Neuron (in vitro differentiated cells): Measurements from ENCODE around the gene LRP1B.

ENCODE experiments used
- H2AFZ ChIP-seq: one replicate; pipeline ENCODE4 v1.6.1; 2013; ENCODE audit warnings: low read depth, mild to moderate bottlenecking, inconsistent platforms, low read length, moderate library complexity
- H3K27me3 ChIP-seq: one replicate; pipeline ENCODE4 v1.6.1; 2013; ENCODE audit warnings: low read length; ENCODE audit not compliant: insufficient read depth
- H3K36me3 ChIP-seq: one replicate; pipeline ENCODE4 v1.6.1; 2013; ENCODE audit warnings: low read length; ENCODE audit not compliant: insufficient read depth
- H3K4me1 ChIP-seq: one replicate; pipeline ENCODE4 v1.6.1; 2013; ENCODE audit warnings: low read length; ENCODE audit not compliant: insufficient read depth
- H3K4me3 ChIP-seq: 2 replicates; pipeline ENCODE4 v1.5.1; 2013; ENCODE audit warnings: mild to moderate bottlenecking, low read length, moderate library complexity
- H3K9me3 ChIP-seq: one replicate; pipeline ENCODE4 v1.6.1; 2013; ENCODE audit warnings: low read length

The LRP1B gene

GRCh38 chr2:140711867-140712266 lies 1418.9 kb downstream of the LRP1B start:
- Histone ChIP-seq H2AFZ (no peak overlapping the region), H3K27me3 (no peaks in the 10 kb centered on the region), H3K4me1 (no peaks in the 10 kb centered on the region), H3K36me3 (no peaks in the 10 kb centered on the region), H3K4me3 (no peak overlapping the region), H3K9me3 (no peaks in the 10 kb centered on the region)

- H3K27me3 ChIP-seq: no peaks in the 10 kb centered on the region
- no peak overlapping the region for H2AFZ ChIP-seq
- no peaks in the 10 kb centered on the region for H3K36me3 ChIP-seq
- H3K4me3 ChIP-seq: no peak overlapping the region
- no peaks in the 10 kb centered on the region for H3K9me3 ChIP-seq
- no peaks in the 10 kb centered on the region for H3K4me1 ChIP-seq
Measured at GRCh38 chr2:140701726-140702125, 1429.1 kb downstream of the LRP1B start.

GRCh38 chr2:140698636-140699035 lies 1432.2 kb downstream of the LRP1B start:
- H3K4me3 ChIP-seq: no peak overlapping the region
- no peaks in the 10 kb centered on the region for H3K36me3 ChIP-seq
- H3K27me3 ChIP-seq: no peaks in the 10 kb centered on the region
- H3K9me3 ChIP-seq: no peaks in the 10 kb centered on the region
- no peaks in the 10 kb centered on the region for H3K4me1 ChIP-seq
- H2AFZ ChIP-seq: no peak overlapping the region

DNA sequence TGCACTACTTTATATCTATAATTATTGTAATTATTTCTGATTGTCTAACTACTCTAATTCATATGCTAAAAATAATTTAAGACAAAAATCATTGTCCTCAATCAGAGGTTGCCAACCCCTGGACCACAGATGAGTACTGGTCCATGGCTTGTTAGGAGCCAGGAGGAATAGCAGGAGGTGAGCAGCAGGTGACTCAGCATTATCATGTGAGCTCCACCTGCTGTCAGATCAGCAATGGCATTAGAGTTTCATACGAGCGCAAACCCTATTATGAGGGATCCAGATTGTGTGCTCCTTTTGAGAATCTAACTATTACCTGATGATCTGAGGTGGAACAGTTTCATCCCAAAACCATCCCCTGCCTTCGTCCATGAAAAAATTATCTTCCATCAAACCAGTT lies 1434.4 kb downstream of the LRP1B start:
- Histone ChIP-seq H3K36me3 (no peaks in the 10 kb centered on the region), H3K4me1 (no peaks in the 10 kb centered on the region), H3K4me3 (no peak overlapping the region), H2AFZ (no peak overlapping the region), H3K27me3 (no peaks in the 10 kb centered on the region), H3K9me3 (no peaks in the 10 kb centered on the region)

- Histone ChIP-seq H3K4me1 (no peaks in the 10 kb centered on the region), H3K36me3 (no peaks in the 10 kb centered on the region), H3K27me3 (no peaks in the 10 kb centered on the region), H2AFZ (no peak overlapping the region), H3K4me3 (no peak overlapping the region), H3K9me3 (no peaks in the 10 kb centered on the region)
Measured at GRCh38 chr2:140695155-140695554, 1435.7 kb downstream of the LRP1B start.

- H3K36me3 ChIP-seq: no peaks in the 10 kb centered on the region
- no peaks in the 10 kb centered on the region for H3K4me1 ChIP-seq
- no peak overlapping the region for H3K4me3 ChIP-seq
- no peak overlapping the region for H2AFZ ChIP-seq
- H3K27me3 ChIP-seq: no peaks in the 10 kb centered on the region
- H3K9me3 ChIP-seq: no peaks in the 10 kb centered on the region
Measured at GRCh38 chr2:140687825-140688224, 1443.0 kb downstream of the LRP1B start.

- H3K27me3 ChIP-seq: no peaks in the 10 kb centered on the region
- H3K4me3 ChIP-seq: no peak overlapping the region
- no peaks in the 10 kb centered on the region for H3K9me3 ChIP-seq
- H3K4me1 ChIP-seq: no peaks in the 10 kb centered on the region
- H2AFZ ChIP-seq: no peak overlapping the region
- H3K36me3 ChIP-seq: no peaks in the 10 kb centered on the region
Measured at GRCh38 chr2:140683658-140684057, 1447.2 kb downstream of the LRP1B start.

DNA sequence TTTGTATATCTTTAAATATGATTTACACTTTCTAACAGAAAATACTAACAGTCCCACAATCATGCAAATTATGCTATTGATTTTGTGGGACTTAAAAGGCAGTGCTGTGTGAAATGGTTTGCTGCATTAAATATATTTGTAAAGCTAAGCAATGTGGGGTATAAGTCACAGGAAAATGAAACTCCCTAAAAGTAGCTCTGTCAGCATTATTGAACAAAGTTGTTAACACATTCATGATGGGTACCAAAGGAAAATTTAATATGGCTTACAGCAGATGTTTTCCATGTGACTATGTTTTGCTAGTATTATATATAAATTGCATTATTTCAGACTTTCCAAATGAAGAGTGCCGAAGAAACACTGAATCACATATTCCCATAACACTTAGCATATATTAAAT lies 1450.0 kb downstream of the LRP1B start:
- no peaks in the 10 kb centered on the region for H3K9me3 ChIP-seq
- no peak overlapping the region for H2AFZ ChIP-seq
- no peaks in the 10 kb centered on the region for H3K27me3 ChIP-seq
- no peak overlapping the region for H3K4me3 ChIP-seq
- no peaks in the 10 kb centered on the region for H3K4me1 ChIP-seq
- H3K36me3 ChIP-seq: no peaks in the 10 kb centered on the region

- H3K4me1 ChIP-seq: no peaks in the 10 kb centered on the region
- H3K9me3 ChIP-seq: no peaks in the 10 kb centered on the region
- H3K36me3 ChIP-seq: no peaks in the 10 kb centered on the region
- no peaks in the 10 kb centered on the region for H3K27me3 ChIP-seq
- no peak overlapping the region for H3K4me3 ChIP-seq
- H2AFZ ChIP-seq: no peak overlapping the region
Measured at GRCh38 chr2:140679752-140680151, 1451.1 kb downstream of the LRP1B start.

GRCh38 chr2:140669911-140670310 lies 1460.9 kb downstream of the LRP1B start:
- Histone ChIP-seq H3K4me1 (peaks cover 2% of the 10 kb centered on the region), H3K36me3 (no peaks in the 10 kb centered on the region), H3K9me3 (no peaks in the 10 kb centered on the region), H2AFZ (no peak overlapping the region), H3K4me3 (no peak overlapping the region), H3K27me3 (no peaks in the 10 kb centered on the region)

DNA sequence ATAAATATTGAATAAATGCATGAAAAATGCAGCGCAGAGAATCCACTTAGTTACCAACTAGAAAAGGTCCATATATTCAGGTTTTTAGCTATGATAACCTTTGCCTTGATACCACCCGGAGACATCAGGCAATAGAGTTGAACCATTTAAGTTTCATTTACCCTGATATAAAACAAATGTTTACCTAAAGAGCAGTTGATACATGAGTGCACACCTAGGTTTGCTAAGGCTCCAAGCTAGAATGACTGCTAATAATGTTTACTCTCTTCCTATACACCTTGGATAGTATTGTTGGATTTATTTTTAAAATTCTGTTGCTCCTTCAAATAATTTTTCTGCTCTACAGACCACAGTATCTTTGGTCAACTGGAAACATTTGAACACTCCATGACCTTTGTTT lies 1463.6 kb downstream of the LRP1B start:
- Histone ChIP-seq H3K9me3 (no peaks in the 10 kb centered on the region), H3K4me3 (no peak overlapping the region), H3K4me1 (peaks cover 2% of the 10 kb centered on the region), H3K36me3 (no peaks in the 10 kb centered on the region), H3K27me3 (no peaks in the 10 kb centered on the region), H2AFZ (no peak overlapping the region)

DNA sequence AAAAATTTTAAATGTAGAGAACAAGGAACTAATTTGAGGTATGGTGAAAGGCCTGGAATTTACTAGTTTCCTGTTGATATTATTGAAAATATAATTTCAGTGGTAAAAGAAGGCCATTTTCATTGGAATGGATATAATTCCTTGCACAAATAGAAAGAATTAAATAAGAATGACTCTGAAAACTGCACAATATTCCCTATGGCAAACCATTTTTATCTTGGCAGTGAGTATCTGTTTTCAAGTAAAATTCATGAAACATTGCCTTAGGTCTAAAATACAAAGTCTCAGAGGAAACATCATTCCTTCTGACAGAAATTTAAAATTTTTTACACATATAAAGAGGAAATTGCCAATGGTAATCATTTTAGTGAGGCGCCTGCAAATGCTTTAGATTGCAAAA lies 1468.3 kb downstream of the LRP1B start:
- Histone ChIP-seq H3K4me3 (no peak overlapping the region), H3K36me3 (no peaks in the 10 kb centered on the region), H3K27me3 (no peaks in the 10 kb centered on the region), H2AFZ (no peak overlapping the region), H3K4me1 (peaks cover 2% of the 10 kb centered on the region), H3K9me3 (no peaks in the 10 kb centered on the region)

DNA sequence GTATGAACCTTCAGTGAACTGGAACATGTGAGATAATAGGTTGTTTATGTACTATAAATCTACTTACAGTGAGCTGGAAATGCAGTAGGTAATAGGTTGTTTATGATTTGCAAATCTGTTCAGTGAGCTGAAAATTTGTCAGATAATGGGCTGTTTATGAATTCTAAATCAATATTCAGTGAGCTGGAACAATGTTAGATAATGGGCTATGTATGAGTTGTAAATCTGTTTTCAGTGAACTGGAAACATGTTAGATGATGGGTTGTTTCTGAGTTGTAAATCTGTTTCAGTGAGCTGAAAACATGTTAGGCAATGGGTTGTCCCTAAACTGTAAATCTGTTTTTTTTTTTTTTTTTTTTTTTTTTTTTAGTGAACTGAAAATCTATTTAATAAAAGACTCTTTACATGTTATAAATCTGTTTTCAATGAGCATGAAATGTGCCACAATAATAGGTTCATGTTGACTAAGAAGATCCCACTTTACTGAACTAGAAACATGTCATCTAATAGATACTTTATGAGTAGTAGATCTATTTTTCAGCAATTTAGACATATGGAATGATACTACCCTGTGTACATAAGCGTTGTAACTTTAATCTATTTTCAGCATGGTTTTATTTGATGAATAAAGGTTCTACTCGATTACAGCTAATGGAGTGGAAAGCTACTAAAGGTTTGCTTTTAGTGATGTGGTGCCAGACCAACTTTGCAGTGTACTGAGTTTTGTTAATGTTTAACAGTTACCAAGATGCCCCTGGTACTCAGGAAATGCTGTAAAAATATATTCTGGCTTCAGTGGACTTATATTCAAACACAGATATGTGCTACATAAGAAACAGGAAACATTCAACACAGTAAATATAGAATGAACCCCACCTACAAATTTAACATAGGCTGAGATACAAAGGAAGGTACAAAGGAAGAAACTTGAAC lies 1471.8 kb downstream of the LRP1B start:
- no peak overlapping the region for H3K4me3 ChIP-seq
- no peak overlapping the region for H2AFZ ChIP-seq
- H3K27me3 ChIP-seq: no peaks in the 10 kb centered on the region
- H3K9me3 ChIP-seq: no peaks in the 10 kb centered on the region
- H3K36me3 ChIP-seq: no peaks in the 10 kb centered on the region
- no peaks in the 10 kb centered on the region for H3K4me1 ChIP-seq

- no peaks in the 10 kb centered on the region for H3K27me3 ChIP-seq
- H3K4me3 ChIP-seq: no peak overlapping the region
- no peaks in the 10 kb centered on the region for H3K4me1 ChIP-seq
- no peaks in the 10 kb centered on the region for H3K36me3 ChIP-seq
- H3K9me3 ChIP-seq: no peaks in the 10 kb centered on the region
- H2AFZ ChIP-seq: no peak overlapping the region
Measured at GRCh38 chr2:140657657-140658056, 1473.2 kb downstream of the LRP1B start.
